GM19238 (cell line): ENCODE data around the gene CACNA1I.
A peak's percentile ranks its signal among the peaks of the same experiment; 100 is the strongest.
"Not testable (repeated sequence)": the region's sequence is repeated elsewhere in the genome, so short reads cannot be mapped to it uniquely, and the experiment has no call there.

Source experiments
- DNase-seq: peaks from one replicate; pipeline ENCODE4 v3.0.0; 2011; ENCODE audit warnings: low spot score; ENCODE audit not compliant: insufficient read length

CACNA1I gene

GRCh38 chr22:39570665-39571064, at the start of gene CACNA1I:
Gene CACNA1I, plus strand, starts transcription at chr22:39570753. Its CDS starts 0 bp downstream, at chr22:39570753.
- DNase-seq: no peak

GRCh38 chr22:39521106-39521885, 49.3 kb upstream of the CACNA1I start:
- peak; percentile 63 for DNase-seq

GRCh38 chr22:39522091-39522490, 48.5 kb upstream of the CACNA1I start:
- not testable (repeated sequence) for DNase-seq

DNA sequence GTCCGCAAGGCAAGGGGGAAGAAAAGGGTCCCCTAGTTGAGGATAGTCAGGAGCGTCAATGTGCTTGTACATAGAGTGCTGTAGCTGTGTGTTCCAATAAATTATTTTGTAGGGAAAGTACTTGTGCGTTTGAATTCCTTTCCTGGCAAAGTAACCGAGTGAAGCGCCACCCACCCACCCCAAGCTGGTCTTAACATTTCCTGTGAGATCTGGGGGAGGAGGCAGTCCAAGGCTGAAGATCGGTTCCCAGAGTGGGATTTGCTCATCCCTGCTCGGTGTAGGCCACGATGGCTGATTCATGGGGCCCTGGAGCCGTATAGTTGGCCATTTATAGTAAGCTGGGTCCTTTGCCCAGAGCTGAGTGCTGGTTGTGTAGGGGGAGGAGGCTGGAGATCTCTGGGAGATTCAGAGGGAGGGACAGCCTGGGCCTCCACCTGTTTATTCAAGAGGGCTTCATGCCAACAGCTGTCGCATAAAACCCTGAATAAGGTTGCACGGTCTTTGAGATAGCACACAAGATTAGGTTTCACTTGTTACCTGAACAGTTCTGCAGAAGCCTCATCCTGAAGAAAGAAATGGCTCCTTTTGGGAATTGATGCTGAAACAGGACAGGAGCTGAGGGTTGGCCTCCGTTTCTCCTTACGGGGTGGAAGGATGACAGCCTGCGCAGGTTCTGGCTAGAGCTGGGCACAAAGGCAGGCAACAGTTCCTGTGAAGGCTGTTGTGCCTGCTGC, 47.8 kb upstream of the CACNA1I start:
- no peak for DNase-seq

DNA sequence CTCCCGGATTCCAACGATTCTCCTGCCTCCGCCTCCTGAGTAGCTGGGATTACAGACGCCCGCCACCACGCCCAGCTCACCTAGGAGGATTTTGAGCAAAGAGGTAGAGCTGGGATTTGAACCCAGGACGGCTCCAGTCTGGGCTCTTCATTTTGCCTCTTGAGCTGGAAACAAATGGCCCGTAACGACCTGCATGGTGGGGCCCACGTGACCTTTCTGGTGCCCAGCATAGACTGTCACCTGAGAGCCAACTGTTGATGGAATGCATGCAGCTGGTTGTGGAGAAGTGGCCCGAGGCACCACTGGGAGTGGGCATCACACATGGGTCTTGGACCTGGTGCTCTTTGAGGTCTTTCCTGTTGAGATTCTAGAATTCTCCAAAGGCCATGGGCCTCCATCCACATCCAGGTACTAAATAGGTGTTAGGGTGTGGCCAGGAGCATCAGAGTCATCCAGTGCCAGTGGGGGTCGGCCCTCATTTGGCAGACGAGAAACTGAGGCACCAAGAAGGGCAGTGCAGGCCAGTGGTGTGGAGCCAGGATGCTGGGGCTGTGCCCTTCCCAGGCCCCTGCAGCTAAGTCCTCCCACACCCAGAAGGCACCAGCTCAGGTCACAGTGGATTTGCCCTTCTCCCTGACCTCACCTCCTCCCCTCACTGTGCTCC, 46.3 kb upstream of the CACNA1I start:
- no peak for DNase-seq

DNA sequence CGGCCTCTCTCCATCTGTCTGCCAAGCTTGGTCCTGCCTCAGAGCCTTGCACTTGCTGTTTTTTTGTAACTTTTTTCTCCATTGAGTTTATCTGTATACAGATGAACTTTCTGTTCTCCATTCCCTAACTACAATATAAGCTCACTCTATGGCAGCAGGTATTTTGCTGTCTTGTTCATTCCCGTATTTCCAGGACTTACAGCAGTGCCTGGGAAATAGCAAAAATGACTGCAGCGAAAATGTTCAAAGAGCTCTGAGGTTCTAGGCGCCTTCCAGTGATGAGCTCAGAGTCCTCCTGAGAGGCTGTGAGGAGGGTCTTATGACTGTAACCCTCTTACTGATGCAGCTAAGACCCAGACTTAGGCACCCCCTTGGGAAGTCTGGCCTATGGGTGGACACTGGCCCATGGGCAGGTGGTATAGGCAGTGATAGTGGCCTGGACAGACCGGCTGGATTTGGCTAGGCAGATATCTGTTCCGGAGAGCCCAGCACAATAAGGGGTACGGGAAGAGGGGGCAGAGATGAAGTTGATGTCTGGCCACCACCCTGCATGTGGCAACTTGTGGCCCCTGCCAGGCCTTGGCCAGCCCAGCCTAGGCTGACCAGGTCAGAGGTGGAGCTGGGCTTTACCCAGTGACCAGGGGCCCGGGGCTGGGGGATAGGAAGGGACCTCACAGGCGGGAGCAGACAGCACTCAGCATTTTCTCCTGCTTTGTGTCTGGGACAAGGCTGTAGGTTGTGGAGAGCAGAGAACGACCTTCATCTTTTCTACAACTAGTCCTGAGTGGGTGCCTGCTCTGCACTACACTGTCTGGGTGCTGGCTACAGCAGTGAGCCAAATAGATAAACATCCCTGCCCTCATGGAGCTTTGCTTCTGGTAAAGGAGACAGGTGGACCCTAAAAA, 45.5 kb upstream of the CACNA1I start:
- DNase-seq: no peak

- no peak for DNase-seq
Measured at GRCh38 chr22:39525658-39525975, 44.9 kb upstream of the CACNA1I start.

- DNase-seq: no peak
Measured at GRCh38 chr22:39526736-39527171, 43.8 kb upstream of the CACNA1I start.

DNA sequence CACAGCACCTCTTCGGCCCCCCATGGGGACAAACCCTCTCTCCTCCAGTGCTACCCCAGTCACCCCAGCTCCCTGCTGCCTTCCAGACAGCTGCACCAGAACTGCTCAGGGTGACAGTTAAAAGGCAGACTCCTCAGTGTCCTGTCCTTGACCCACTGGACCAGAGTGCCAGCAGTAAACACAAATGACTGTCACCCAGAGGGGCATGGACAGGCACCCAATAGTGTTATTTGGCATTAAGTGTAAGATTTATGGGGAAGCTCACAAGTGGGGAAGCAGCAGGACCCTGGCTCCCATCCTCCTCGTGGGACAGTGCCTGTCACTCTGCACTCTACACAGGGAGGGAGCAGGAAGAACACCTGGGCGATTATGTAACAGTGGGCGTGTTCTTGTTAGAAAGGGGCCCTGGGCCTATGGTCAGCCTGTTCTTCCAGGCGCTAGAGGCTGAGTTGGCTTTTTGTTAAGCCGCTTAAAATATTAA, 43.0 kb upstream of the CACNA1I start:
- DNase-seq: no peak

DNA sequence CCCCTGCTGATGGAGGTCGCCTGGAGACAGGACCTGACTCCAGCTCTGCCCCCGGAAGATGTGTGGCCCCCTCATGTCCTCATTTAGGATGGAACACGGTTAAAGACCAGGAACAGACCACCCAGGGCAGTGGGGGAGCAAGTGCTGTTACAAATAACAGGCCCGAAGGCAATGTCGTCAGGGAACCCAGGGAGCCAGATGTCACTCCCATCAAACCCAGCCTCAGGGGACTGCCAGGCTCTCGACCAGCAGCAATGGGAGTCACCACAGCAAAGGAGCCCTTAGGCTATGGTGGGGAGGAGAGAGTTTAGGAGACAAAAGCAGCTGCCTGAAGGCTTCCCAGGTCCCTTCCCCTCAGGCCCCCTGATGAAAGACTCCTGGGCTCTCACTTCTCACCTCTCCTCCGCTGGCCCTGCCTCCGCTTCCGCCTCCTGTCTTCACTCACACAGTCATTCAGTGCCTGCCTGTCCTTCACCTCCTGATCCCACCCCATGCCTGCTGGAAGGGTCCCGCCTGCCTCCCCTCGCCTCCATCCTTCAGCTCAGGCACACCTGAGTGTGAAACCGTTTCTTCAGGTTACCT, 42.4 kb upstream of the CACNA1I start:
- DNase-seq: no peak

GRCh38 chr22:39528681-39529486, 41.7 kb upstream of the CACNA1I start:
- peak; percentile 71 for DNase-seq

DNA sequence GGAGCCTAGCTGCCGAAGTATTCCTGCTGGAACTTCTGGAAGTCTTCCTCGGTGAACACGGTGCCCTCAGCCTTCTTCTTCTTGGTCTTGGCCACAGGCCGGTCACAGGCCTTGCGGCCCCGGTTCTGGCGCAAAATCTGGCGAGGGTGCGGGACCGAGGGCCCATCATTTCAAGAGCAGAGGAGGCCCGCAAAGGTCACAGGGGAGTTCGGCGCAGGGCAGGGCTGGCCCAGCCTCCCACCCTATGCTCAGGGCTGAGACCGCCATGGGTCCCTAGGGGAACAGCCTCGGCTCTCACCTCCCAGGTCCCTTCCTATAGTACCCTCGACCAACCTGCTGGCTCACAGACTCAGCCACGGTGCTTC, 41.1 kb upstream of the CACNA1I start:
- no peak for DNase-seq

DNA sequence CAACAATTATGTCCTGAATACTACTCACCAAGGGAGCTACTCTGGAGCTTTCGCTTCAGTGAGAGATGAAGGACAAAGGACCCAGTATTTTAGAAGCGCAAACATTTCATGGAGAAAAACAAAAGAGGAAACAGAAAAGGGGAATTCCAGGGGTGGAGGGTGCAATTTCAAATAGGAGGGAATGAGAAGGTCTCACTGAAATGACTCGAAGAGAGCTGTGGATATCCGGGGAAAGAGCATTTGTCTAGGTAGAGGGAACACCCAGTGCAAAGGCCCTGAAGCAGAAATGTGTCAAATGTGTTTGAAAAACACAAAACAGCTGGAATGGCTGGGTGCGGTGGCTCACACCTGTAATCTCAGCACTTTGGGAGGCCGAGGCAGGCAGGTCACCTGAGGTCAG, 40.4 kb upstream of the CACNA1I start:
- DNase-seq: no peak

GRCh38 chr22:39530692-39531331, 39.7 kb upstream of the CACNA1I start:
- DNase-seq: no peak

DNA sequence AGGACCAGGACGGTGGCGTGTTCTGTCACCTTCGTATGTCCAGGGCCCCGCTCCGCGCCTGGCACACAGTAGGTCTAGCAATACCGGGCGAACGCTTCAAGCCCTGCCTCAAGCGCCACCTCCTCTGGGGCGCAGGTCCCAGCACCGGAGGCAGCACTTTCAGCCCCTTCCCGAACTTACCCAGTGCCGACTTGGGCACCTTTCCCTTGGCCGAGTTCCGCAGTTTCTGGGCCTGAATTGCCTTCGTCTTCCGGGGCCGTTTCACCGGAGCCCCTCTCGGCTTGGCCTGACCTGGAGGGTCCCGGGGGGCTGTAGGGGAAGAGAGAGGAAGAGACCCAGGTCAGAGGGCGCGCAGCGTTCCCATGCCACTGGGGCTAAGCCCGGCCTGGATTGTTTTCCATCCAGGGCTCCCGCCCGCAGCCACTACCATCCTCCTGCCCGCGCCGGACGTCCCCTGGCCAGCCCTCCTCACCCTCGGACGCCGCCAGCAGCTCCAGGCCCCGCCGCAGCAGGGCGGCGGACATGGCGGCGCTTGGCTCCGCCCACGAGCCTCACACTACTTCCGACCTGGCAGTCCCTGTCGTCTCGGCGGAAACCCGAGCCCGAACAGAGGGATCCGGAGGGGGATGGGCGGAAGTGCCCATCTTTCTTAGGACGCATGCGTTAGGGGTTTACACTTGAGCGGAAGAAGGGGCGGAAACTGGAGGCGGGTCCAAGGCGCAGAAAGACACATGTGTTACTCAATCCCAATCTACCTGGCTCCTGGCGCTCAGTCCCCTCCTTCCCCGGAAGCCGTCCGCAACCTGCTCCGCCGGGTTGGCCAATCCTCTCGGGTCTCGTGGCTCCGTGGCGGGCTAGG, 38.1 kb upstream of the CACNA1I start, which contains the start of gene RPS19BP1:
TSS of gene RPS19BP1 (minus strand) at position 534 of the 859 bp plus-strand sequence. CDS start at position 524, 10 bp downstream.
- DNase-seq: peak; percentile 97

DNA sequence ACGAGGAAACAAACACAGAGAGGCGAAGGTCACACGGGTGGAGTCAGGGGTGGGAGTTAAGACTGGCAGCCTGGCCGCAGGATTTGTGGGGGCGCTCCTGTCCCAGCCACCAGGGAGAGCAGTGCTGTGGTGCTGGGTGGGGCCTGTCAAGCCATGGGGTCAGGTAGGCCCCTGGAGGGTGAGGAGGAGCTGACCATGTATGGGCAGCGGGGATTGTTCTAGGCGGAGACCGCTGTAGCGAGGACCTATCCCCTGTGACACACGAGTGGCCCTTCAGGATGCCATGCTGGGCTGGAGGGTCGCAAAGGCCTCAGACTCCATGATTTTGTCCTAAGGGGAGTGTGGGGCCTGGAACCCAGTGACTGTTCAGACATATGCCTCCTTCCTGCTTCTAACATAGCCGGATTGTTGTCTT, 36.5 kb upstream of the CACNA1I start:
- DNase-seq: no peak

DNA sequence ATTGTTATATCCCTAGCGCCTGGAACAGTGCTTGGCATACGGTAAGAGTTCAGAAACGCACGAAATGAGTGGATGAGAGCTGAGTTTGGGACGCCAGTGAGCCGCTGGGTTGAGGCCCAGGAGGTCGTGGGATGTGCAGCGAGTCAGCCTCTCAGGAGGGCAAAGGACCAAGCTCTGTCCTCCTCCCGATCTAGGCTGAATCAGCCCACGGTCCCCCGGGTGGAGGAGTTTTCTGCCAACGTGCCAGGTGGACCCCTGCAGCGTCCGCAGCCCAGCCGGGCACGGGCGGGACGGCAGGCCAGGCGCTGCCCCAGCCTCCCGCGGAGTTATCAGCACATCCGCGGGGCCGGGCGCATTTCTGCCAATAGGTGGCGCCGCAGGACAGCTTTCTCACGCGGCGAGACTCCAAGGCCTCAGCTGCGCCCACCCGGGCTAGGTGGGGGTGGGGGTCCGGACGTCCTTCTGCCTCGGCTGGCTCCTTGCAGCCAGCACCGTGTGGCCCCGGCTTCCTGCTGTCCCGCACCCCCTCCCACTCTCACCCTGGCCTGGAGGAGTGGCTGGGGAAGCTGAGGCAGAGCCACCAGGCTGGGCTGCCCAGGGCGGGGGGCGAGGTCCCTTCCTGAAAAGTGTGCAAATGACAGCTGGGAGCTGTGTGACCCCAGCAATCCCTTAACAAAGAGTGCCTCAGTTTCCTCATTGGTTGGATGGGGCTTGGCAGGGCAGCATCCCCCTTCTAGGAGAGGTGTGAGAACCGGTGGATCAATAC, 35.8 kb upstream of the CACNA1I start:
- peak; percentile 68 for DNase-seq

GRCh38 chr22:39535357-39535725, 35.2 kb upstream of the CACNA1I start:
- no peak for DNase-seq
